Osteoblast (primary cell): ENCODE measurements around the gene ZMAT2. TPM values are rescaled to one million over a fixed set of nuclear protein-coding genes. Genes with fewer than 3 reads are reported as not detected.
"Not testable (repeated sequence)": the region's sequence is repeated elsewhere in the genome, so short reads cannot be mapped to it uniquely, and the experiment has no call there.

Experiments
- DNase-seq: peaks from one replicate; pipeline ENCODE4 v3.0.0; 2011; ENCODE audit warnings: low spot score, mixed read lengths; ENCODE audit not compliant: insufficient read length; ENCODE audit errors: missing footprints
- H2AFZ ChIP-seq: 2 replicates; pipeline ENCODE4 v1.6.0; 2011; ENCODE audit warnings: mild to moderate bottlenecking, low read length
- H3K27ac ChIP-seq: 2 replicates; pipeline ENCODE4 v1.5.1; 2011; ENCODE audit warnings: mild to moderate bottlenecking, low read depth, low read length, moderate library complexity
- H3K27me3 ChIP-seq: 2 replicates; pipeline ENCODE4 v1.6.0; 2012; ENCODE audit warnings: mild to moderate bottlenecking, control low read depth, inconsistent platforms, low read length, moderate library complexity; ENCODE audit not compliant: insufficient read depth
- H3K36me3 ChIP-seq: 2 replicates; pipeline ENCODE4 v1.5.1; 2011; ENCODE audit warnings: mild to moderate bottlenecking, low read length, control low read depth, moderate library complexity; ENCODE audit not compliant: insufficient read depth
- H3K4me1 ChIP-seq: 2 replicates; pipeline ENCODE4 v1.5.1; 2011; ENCODE audit warnings: mild to moderate bottlenecking, low read length, control low read depth, moderate library complexity; ENCODE audit not compliant: insufficient read depth
- H3K4me2 ChIP-seq: 2 replicates; pipeline ENCODE4 v1.6.0; 2011; ENCODE audit warnings: mild to moderate bottlenecking, low read length; ENCODE audit not compliant: insufficient read depth
- H3K4me3 ChIP-seq: fragments of 200-600 bp; sonication (generic); 3 replicates; pipeline ENCODE4 v1.5.1; 2012; ENCODE audit warnings: mild to moderate bottlenecking, low read length, inconsistent platforms; ENCODE audit not compliant: insufficient read depth
- H3K79me2 ChIP-seq: 2 replicates; pipeline ENCODE4 v1.6.0; 2012; ENCODE audit warnings: mild to moderate bottlenecking, low read length, control low read depth, inconsistent platforms; ENCODE audit not compliant: insufficient read depth
- H3K9me3 ChIP-seq: 2 replicates; pipeline ENCODE4 v1.5.1; 2011; ENCODE audit warnings: low read depth, low read length, control low read depth
- H4K20me1 ChIP-seq: 2 replicates; pipeline ENCODE4 v1.6.0; 2012; ENCODE audit warnings: mild to moderate bottlenecking, low read length, control low read depth; ENCODE audit not compliant: insufficient read depth
- CTCF ChIP-seq: IDR thresholded peaks from 2 replicates; pipeline ENCODE4 v1.5.1; 2011; ENCODE audit warnings: mild to moderate bottlenecking, low read depth, low read length, moderate library complexity; ENCODE audit errors: extremely low read depth
- total RNA-seq: library from RNA; depleted of rRNA; stranded (reverse); fragments of >200 nt; gene quantifications from 2 replicates; pipeline ENCODE4 v1.2.3, GENCODE V29; 2012

Gene ZMAT2
- total RNA-seq, 1 donor = 31.8 TPM

- DNase-seq = no peak
- no peak overlapping the region for H2AFZ ChIP-seq
- no peaks in the 10 kb centered on the region for H3K9me3 ChIP-seq
- H3K27ac ChIP-seq = no peak overlapping the region
- peak overlapping the region; percentile 33 for H3K4me2 ChIP-seq
- H3K27me3 ChIP-seq = no peaks in the 10 kb centered on the region
- peaks cover 5% of the 10 kb centered on the region for H3K36me3 ChIP-seq
- no peaks in the 10 kb centered on the region for H3K4me1 ChIP-seq
- no peaks in the 10 kb centered on the region for H4K20me1 ChIP-seq
- H3K4me3 ChIP-seq = no peak overlapping the region
- TF ChIP-seq CTCF = no peak
- no peaks in the 10 kb centered on the region for H3K79me2 ChIP-seq
These were observed 11.5 kb downstream of the ZMAT2 start for GRCh38 chr5:140711794-140712193.

- no peak for TF ChIP-seq CTCF
- Histone ChIP-seq H3K9me3 (no peaks in the 10 kb centered on the region), H3K79me2 (no peaks in the 10 kb centered on the region), H4K20me1 (no peaks in the 10 kb centered on the region), H3K4me1 (peaks cover 4% of the 10 kb centered on the region), H3K27ac (no peak overlapping the region), H3K4me2 (no peak overlapping the region), H3K27me3 (no peaks in the 10 kb centered on the region), H3K36me3 (no peaks in the 10 kb centered on the region), H2AFZ (no peak overlapping the region), H3K4me3 (no peak overlapping the region)
- DNase-seq = no peak
These were observed 13.4 kb downstream of the ZMAT2 start for GRCh38 chr5:140713562-140714094.

- H3K9me3 ChIP-seq, H3K4me1 ChIP-seq, H3K27ac ChIP-seq, DNase-seq, H3K36me3 ChIP-seq, H3K79me2 ChIP-seq, H4K20me1 ChIP-seq, H3K4me3 ChIP-seq, H3K27me3 ChIP-seq, H3K4me2 ChIP-seq, H2AFZ ChIP-seq: not testable (repeated sequence)
These were observed 16.0 kb downstream of the ZMAT2 start for GRCh38 chr5:140716238-140716637.

GRCh38 chr5:140718266-140718592 is 18.0 kb downstream of the ZMAT2 start:
- H3K27ac ChIP-seq = peak overlapping the region; percentile 31
- H3K27me3 ChIP-seq = no peaks in the 10 kb centered on the region
- peak overlapping the region; percentile 56 for H3K4me3 ChIP-seq
- TF ChIP-seq CTCF = no peak
- no peak for DNase-seq
- no peaks in the 10 kb centered on the region for H3K79me2 ChIP-seq
- peak overlapping the region; percentile 77 for H3K4me2 ChIP-seq
- peaks cover 4% of the 10 kb centered on the region for H3K4me1 ChIP-seq
- no peaks in the 10 kb centered on the region for H4K20me1 ChIP-seq
- H3K36me3 ChIP-seq = no peaks in the 10 kb centered on the region
- no peaks in the 10 kb centered on the region for H3K9me3 ChIP-seq
- peak overlapping the region; percentile 82 for H2AFZ ChIP-seq

GRCh38 chr5:140720738-140721137 is 20.5 kb downstream of the ZMAT2 start:
- not testable (repeated sequence) for H3K36me3 ChIP-seq, H3K4me1 ChIP-seq, DNase-seq, H3K4me3 ChIP-seq, H3K79me2 ChIP-seq, H3K27me3 ChIP-seq, H3K27ac ChIP-seq, H3K4me2 ChIP-seq, H2AFZ ChIP-seq, H3K9me3 ChIP-seq, H4K20me1 ChIP-seq

- H3K27ac ChIP-seq, H2AFZ ChIP-seq, DNase-seq, H3K4me3 ChIP-seq, H4K20me1 ChIP-seq, H3K9me3 ChIP-seq, H3K27me3 ChIP-seq, H3K79me2 ChIP-seq, H3K4me1 ChIP-seq, H3K4me2 ChIP-seq, H3K36me3 ChIP-seq: not testable (repeated sequence)
These were observed 21.1 kb downstream of the ZMAT2 start for GRCh38 chr5:140721395-140721794.
